ENCODE measurements around the gene LINC01488. TPM values are rescaled to one million over a fixed set of nuclear protein-coding genes. Genes with fewer than 3 reads are reported as not detected.

Gene LINC01488
- total and polyA plus RNA-seq, 10 of the 15 experiments (the other 5 are each of a cell fraction or from before 2014, with no cell fraction given), result not detected

GRCh38 chr11:69471729-69472540 is 9.5 kb upstream of the LINC01488 start (continued):
- no peak for TF ChIP-seq ZBTB4 (CRISPR knock-in tag; IDR thresholded peaks at IDR 0.05)
- no peak for TF ChIP-seq PRDM15 (CRISPR knock-in tag; IDR thresholded peaks at IDR 0.05)
- no peak for TF ChIP-seq ZNF592 (IDR thresholded peaks at IDR 0.05)
- no peak for TF ChIP-seq MAX (IDR thresholded peaks at IDR 0.05; ENCODE audit: low read depth, low read length)
- no peak for TF ChIP-seq NR2F1 (conservative IDR thresholded peaks at IDR 0.05)
- no peak for TF ChIP-seq FOXK2 (IDR thresholded peaks at IDR 0.05)
- no peak for TF ChIP-seq HCFC1 (IDR thresholded peaks at IDR 0.05; ENCODE audit: low read length)
- no peak for TF ChIP-seq SUZ12 (IDR thresholded peaks at IDR 0.05; ENCODE audit: unreplicated experiment)
- TF ChIP-seq POLR2AphosphoS5 (IDR thresholded peaks at IDR 0.05; ENCODE audit: low read length), result no peak
- TF ChIP-seq NFXL1 (IDR thresholded peaks at IDR 0.05; ENCODE audit: borderline replicate concordance), result no peak
- no peak for TF ChIP-seq CREM (IDR thresholded peaks at IDR 0.05; ENCODE audit: low read depth)
- no peak for TF ChIP-seq GATAD2B (conservative IDR thresholded peaks at IDR 0.05; ENCODE audit: low read depth)
